ENCODE measurements around the gene ADCY6. TPM values are rescaled to one million over a fixed set of nuclear protein-coding genes. Genes with fewer than 3 reads are reported as not detected.

ADCY6 gene
- total RNA-seq, 1 donor from 2014 or later = 54.4 TPM

DNA sequence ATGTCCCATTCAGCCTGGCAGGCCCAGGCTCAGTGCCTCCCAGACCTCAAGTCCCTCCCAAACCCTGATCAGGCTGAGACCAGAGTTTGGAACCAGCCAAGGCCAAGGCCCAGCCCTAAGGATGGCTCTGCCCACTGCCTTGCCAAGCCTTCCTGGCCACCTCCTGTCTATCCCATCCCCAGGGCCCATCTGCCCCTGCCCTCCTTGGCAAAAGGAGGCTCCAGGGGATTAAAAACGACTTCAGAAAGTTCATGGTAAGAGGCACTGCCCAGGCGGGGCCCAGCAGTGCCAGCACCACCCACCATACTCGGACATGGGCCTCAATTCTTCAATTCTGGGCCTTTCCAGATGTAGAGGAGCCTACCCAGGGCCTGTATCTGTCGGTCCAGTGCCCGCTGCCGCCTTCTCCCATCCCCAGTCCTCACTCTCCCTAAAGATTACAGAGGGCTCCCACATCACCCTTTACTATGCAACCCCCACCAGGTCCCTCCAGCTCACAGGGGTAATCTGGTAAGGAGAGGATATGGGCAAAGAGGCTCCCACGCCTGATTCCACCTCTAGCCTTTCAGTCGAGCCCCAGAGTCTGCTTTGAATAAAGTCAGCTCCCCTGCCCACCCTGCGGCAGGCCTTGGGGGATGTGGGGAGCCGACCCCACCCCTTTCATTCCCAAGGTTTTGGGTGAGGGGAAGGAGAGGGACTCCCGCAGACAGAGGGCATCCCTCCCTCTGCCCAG, 932 bp downstream of the ADCY6 start:
- Mint-ChIP-seq H3K4me3 (peak overlapping the region; percentile 94), H3K27me3 (no peaks in the 10 kb centered on the region), H3K27ac (peak overlapping the region; percentile 71), H3K36me3 (no peaks in the 10 kb centered on the region), H3K9me3 (no peaks in the 10 kb centered on the region), H3K4me1 (ENCODE audit: unreplicated experiment) (peaks cover 25% of the 10 kb centered on the region)
- DNase-seq (ENCODE audit: extremely low spot score, unreplicated experiment) = no peak
- no peak for TF ChIP-seq CTCF (conservative IDR thresholded peaks at IDR 0.05)

DNA sequence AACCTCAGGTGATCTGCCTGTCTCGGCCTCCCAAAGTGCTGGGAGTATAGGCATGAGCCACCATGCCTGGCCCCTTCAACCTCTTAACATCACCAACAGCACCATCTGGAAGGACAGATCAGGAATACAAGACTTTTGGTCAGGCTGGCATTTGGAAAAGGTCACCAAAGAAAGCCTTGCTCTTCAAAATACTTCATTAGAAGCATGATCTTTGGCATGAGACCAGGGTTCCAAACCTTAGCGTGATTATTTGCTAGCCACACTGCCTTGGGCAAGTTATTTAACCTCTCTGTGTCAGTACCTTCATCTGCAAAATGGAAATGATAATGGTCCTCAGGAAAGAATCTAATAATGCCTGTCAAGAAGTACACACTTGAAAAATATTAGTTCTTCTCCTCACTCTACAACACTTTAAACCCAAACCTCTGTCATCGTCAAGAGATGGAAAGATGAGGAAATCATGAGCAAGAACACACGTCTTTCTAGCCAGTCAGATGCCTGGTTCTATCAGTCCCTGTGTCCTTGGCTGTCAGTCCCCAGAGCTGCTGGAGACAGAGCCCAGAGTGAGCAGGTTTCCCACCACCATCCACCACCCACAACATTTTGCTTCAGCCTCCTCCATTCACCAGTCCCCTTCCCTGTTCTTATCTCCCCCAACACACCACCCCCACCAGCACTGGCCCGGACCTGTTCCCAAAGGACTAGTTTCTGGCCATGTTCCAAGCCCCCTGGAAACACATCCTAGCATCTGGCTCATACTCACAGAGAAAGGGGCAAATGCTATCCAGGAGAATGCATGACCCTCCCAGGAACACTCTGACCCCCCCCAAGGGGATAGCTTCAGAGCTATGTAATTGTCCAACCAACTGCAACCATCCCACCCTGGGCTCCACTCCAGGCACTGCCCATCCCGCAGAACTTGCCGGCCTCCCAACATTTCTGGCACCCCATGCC, 2.0 kb downstream of the ADCY6 start:
- Mint-ChIP-seq H3K27ac (peak overlapping the region; percentile 71), H3K4me1 (ENCODE audit: unreplicated experiment) (peaks cover 25% of the 10 kb centered on the region), H3K36me3 (no peaks in the 10 kb centered on the region), H3K9me3 (no peaks in the 10 kb centered on the region), H3K4me3 (peak overlapping the region; percentile 94), H3K27me3 (no peaks in the 10 kb centered on the region)
- DNase-seq (ENCODE audit: extremely low spot score, unreplicated experiment) = no peak
- TF ChIP-seq CTCF (conservative IDR thresholded peaks at IDR 0.05) = no peak

DNA sequence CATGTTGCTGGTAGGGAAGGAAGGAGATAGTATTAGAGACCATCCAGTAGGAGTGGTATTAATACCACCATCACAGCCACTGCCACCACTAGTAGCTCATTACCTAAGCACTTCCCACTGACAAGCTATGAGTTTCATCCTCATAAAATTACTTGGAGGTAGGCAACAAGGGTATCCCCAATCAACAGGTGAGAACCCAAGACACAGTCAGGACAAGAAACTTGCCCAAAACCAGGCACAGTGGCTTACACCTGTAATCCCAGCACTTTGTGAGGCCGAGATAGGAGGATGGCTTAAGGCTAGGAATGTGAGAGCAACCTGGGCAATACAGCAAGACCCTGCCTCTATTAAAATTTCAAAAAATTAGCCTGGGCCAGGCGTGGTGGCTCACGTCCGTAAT, 5.5 kb downstream of the ADCY6 start:
- H3K27me3 Mint-ChIP-seq = no peaks in the 10 kb centered on the region
- H3K4me1 Mint-ChIP-seq (ENCODE audit: unreplicated experiment) = peaks cover 25% of the 10 kb centered on the region
- DNase-seq (ENCODE audit: extremely low spot score, unreplicated experiment) = no peak
- H3K4me3 Mint-ChIP-seq = no peak overlapping the region
- peaks cover 2% of the 10 kb centered on the region for H3K36me3 Mint-ChIP-seq
- no peaks in the 10 kb centered on the region for H3K9me3 Mint-ChIP-seq
- no peak for TF ChIP-seq CTCF (conservative IDR thresholded peaks at IDR 0.05)
- H3K27ac Mint-ChIP-seq = no peak overlapping the region

DNA sequence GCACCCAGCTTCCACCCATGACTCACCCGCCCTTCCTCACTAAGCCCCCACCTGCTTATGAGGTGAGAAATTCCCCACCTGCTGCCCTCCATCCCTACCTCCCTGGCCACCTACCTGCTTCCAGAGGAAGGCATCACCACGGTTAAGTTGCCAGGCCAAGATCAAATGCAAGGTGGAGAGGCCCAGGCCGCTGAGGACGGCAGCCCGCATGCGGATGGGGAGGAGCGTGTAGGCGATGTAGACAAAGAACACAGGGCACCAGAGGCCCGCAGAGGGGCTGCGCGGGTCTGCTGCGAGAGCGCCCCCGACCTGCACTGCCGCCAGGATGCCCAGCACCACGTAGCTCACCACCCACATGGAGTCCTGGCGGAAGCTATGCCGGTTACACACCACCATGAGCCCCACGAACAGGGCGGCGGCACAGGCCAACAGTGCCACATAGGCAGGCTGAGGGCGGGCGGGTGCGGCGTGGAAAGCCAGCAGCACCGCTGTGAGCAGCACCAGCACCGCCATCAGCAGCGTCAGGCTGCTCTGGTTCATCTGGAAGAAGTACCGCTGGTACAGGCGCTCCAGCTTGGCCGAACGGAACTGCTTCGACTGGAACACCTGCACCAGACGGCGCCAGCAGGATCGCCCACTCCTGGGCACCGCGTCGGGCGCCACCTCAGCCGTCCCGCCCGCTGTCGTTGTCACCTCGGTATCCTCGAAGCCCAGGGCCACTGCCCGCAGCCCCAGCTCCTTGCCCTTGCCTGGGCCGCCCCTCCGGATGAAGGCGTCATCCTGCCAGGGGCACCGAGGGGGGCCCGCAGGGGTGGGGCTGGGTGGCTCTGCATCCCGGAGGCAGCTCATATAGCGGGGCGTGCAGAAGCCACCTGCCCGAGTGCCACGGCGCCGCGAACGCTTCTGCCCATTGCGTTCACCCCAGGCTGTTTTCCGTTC, 6.2 kb downstream of the ADCY6 start:
- Mint-ChIP-seq H3K27ac (no peak overlapping the region), H3K9me3 (no peaks in the 10 kb centered on the region), H3K36me3 (peaks cover 5% of the 10 kb centered on the region), H3K4me3 (no peak overlapping the region), H3K27me3 (no peaks in the 10 kb centered on the region), H3K4me1 (ENCODE audit: unreplicated experiment) (peaks cover 20% of the 10 kb centered on the region)
- DNase-seq (ENCODE audit: extremely low spot score, unreplicated experiment) = no peak
- no peak for TF ChIP-seq CTCF (conservative IDR thresholded peaks at IDR 0.05)

Data from type B pancreatic cell (in vitro differentiated cells).